PC-3 (cell line): ENCODE measurements around the gene SRCAP. TPM values are rescaled to one million over a fixed set of nuclear protein-coding genes. Genes with fewer than 3 reads are reported as not detected.

Experiments used
- ATAC-seq: fragments of 200-7000 bp; cut with Tn5 transposase; 2 replicates; pipeline ENCODE4 v1.9.1; 2020; ENCODE audit warnings: mild to moderate bottlenecking, moderate library complexity
- BruUV-seq: library from RNA; stranded (reverse); fragments of 400-500 nt; replicated peaks from 2 replicates; lab custom pipeline; 2021; lab: Mats Ljungman, UMichigan
- CTCF ChIA-PET: fragments of 300-600 bp; sonication (Branson Sonifier 250); formaldehyde crosslinking; loops from one replicate; lab custom pipeline; 2022; ENCODE audit warnings: antibody characterized with exemption; lab: Charles Lee
- POLR2A ChIA-PET: fragments of 300-600 bp; sonication (Branson Sonifier 250); formaldehyde crosslinking; loops from one replicate; lab custom pipeline; 2022; ENCODE audit warnings: antibody characterized with exemption; ENCODE audit not compliant: unreplicated experiment; lab: Charles Lee
- DNase-seq: peaks from one replicate; pipeline ENCODE4 v3.0.0-alpha.2; 2015
- H2AFZ ChIP-seq: fragments of 300-600 bp; sonication (generic); 2 replicates; pipeline ENCODE4 v1.6.0; 2016; ENCODE audit warnings: antibody characterized with exemption, low read length
- H3F3A ChIP-seq: fragments of 300-600 bp; sonication (generic); one replicate; pipeline ENCODE4 v1.6.0; 2017; ENCODE audit warnings: antibody characterized with exemption, low read length, control low read depth, mild to moderate bottlenecking; ENCODE audit not compliant: unreplicated experiment
- H3K27ac ChIP-seq: fragments of 300-600 bp; sonication (generic); 2 replicates; pipeline ENCODE4 v1.5.1; 2016; ENCODE audit warnings: mild to moderate bottlenecking, low read length
- H3K27me3 ChIP-seq: fragments of 300-600 bp; sonication (generic); 2 replicates; pipeline ENCODE4 v1.6.1; 2016; ENCODE audit warnings: low read length, mixed read lengths
- H3K36me3 ChIP-seq: fragments of 300-600 bp; sonication (generic); 2 replicates; pipeline ENCODE4 v1.6.1; 2016; ENCODE audit warnings: low read depth, mixed run types, low read length, mixed read lengths
- H3K4me1 ChIP-seq: fragments of 300-600 bp; sonication (generic); 2 replicates; pipeline ENCODE4 v1.5.1; 2016; ENCODE audit warnings: low read length; ENCODE audit not compliant: insufficient read depth
- H3K4me2 ChIP-seq: fragments of 300-600 bp; sonication (generic); 2 replicates; pipeline ENCODE4 v1.6.0; 2016; ENCODE audit warnings: low read length
- H3K4me3 ChIP-seq: fragments of 300-600 bp; sonication (generic); 2 replicates; pipeline ENCODE4 v1.5.1; 2016; ENCODE audit warnings: mild to moderate bottlenecking, low read length, mixed read lengths
- H3K79me2 ChIP-seq: fragments of 300-600 bp; sonication (generic); 2 replicates; pipeline ENCODE4 v1.6.1; 2017; ENCODE audit warnings: low read length, mixed read lengths
- H3K9ac ChIP-seq: fragments of 300-600 bp; sonication (generic); 2 replicates; pipeline ENCODE4 v1.6.0; 2016; ENCODE audit warnings: mild to moderate bottlenecking, low read length
- H3K9me2 ChIP-seq: fragments of 300-600 bp; sonication (generic); replicated peaks from 2 replicates; pipeline ENCODE4 v1.6.1; 2016; ENCODE audit warnings: mixed run types, low read length, mixed read lengths
- H3K9me3 ChIP-seq: fragments of 300-600 bp; sonication (generic); 2 replicates; pipeline ENCODE4 v1.6.1; 2016; ENCODE audit warnings: low read length, mixed read lengths
- H4K20me1 ChIP-seq: fragments of 300-600 bp; sonication (generic); 2 replicates; pipeline ENCODE4 v1.6.1; 2016; ENCODE audit warnings: low read length, mixed read lengths
- CTCF ChIP-seq: fragments of 300-600 bp; sonication (generic); conservative IDR thresholded peaks from 2 replicates; pipeline ENCODE4 v1.5.1; 2017; ENCODE audit warnings: antibody characterized with exemption, low read depth, mild to moderate bottlenecking, low read length
- EZH2 ChIP-seq: fragments of 300-600 bp; sonication (generic); IDR thresholded peaks from one replicate; pipeline ENCODE4 v1.6.1; 2017; ENCODE audit warnings: antibody characterized with exemption, mild to moderate bottlenecking, low read length; ENCODE audit not compliant: unreplicated experiment
- EZH2phosphoT487 ChIP-seq: fragments of 300-600 bp; sonication (generic); IDR thresholded peaks from 2 replicates; pipeline ENCODE4 v1.6.1; 2018; ENCODE audit warnings: mild to moderate bottlenecking, antibody characterized with exemption, low read length, borderline replicate concordance
- intact Hi-C: fragments of 100-400 bp; cut with micrococcal nuclease; formaldehyde crosslinking; loops from 2 replicates; pipeline ENCODE4 v1.9.0; 2023
- total RNA-seq: library from RNA; depleted of rRNA; stranded (reverse); fragments of >200 nt; gene quantifications from 2 replicates; pipeline ENCODE4 v1.2.3, GENCODE V29; 2014

Gene SRCAP
- total RNA-seq, 1 experiment from 2014 or later, result 19.0 TPM

- H3K9ac ChIP-seq, result no peak overlapping the region
- ChIA-PET POLR2A (interaction anchor here (0.7 kb wide), 1 partner anchor 23 kb away, joined by 3 read pairs; no protein-coding TSS in a partner anchor), CTCF (no interaction called here)
- H4K20me1 ChIP-seq, result no peaks in the 10 kb centered on the region
- no peak overlapping the region for H3K27ac ChIP-seq
- TF ChIP-seq EZH2phosphoT487, result no peak
- no peak for TF ChIP-seq EZH2
- H3K4me2 ChIP-seq, result no peak overlapping the region
- H3K9me3 ChIP-seq, result no peaks in the 10 kb centered on the region
- intact Hi-C loops, result no loop called here
- H3K27me3 ChIP-seq, result no peaks in the 10 kb centered on the region
- no peak overlapping the region for H3K4me3 ChIP-seq
- H3K36me3 ChIP-seq, result no peaks in the 10 kb centered on the region
- no peak overlapping the region for H2AFZ ChIP-seq
- no peaks in the 10 kb centered on the region for H3F3A ChIP-seq
- ATAC-seq (no peak), DNase-seq (no peak)
- H3K9me2 ChIP-seq, result no peaks in the 10 kb centered on the region
- no TSS peak for BruUV-seq
- peaks cover 4% of the 10 kb centered on the region; the same call in 1 of the 2 replicates for H3K4me1 ChIP-seq
- peaks cover 21% of the 10 kb centered on the region for H3K79me2 ChIP-seq
Measured at GRCh38 chr16:30783280-30784109, 84.5 kb downstream of the SRCAP start.

- H4K20me1 ChIP-seq, result no peaks in the 10 kb centered on the region
- no peak overlapping the region for H3K4me3 ChIP-seq
- CTCF ChIA-PET, result no interaction called here
- DNase-seq, result no peak
- H3K36me3 ChIP-seq, result no peaks in the 10 kb centered on the region
- H3F3A ChIP-seq, result no peaks in the 10 kb centered on the region
- H3K9me3 ChIP-seq, result no peaks in the 10 kb centered on the region
- H3K4me2 ChIP-seq, result no peak overlapping the region
- H3K4me1 ChIP-seq, result peaks cover 4% of the 10 kb centered on the region; the same call in 1 of the 2 replicates
- POLR2A ChIA-PET, result no interaction called here
- peaks cover 21% of the 10 kb centered on the region for H3K79me2 ChIP-seq
- no peak overlapping the region for H2AFZ ChIP-seq
- no TSS peak for BruUV-seq
- H3K27ac ChIP-seq, result no peak overlapping the region
- no peak overlapping the region for H3K9ac ChIP-seq
- intact Hi-C loops, result no loop called here
- H3K9me2 ChIP-seq, result no peaks in the 10 kb centered on the region
- no peak for ATAC-seq
- TF ChIP-seq EZH2, result no peak
- no peak for TF ChIP-seq EZH2phosphoT487
- no peak for TF ChIP-seq CTCF
- H3K27me3 ChIP-seq, result no peaks in the 10 kb centered on the region
Measured at GRCh38 chr16:30784215-30784614, 85.2 kb downstream of the SRCAP start.

GRCh38 chr16:30785126-30786106 is 86.4 kb downstream of the SRCAP start:
- no peak for TF ChIP-seq EZH2
- no peak for TF ChIP-seq CTCF
- TF ChIP-seq EZH2phosphoT487, result no peak
- TSS peak; percentile 22 for BruUV-seq
- peaks cover 4% of the 10 kb centered on the region; the same call in 1 of the 2 replicates for H3K4me1 ChIP-seq
- H3F3A ChIP-seq, result no peaks in the 10 kb centered on the region
- ATAC-seq (no peak), DNase-seq (no peak)
- H3K79me2 ChIP-seq, result peaks cover 21% of the 10 kb centered on the region
- H3K36me3 ChIP-seq, result no peaks in the 10 kb centered on the region
- no peak overlapping the region for H2AFZ ChIP-seq
- peak overlapping the region; percentile 88; the same call in 1 of the 2 replicates for H3K4me3 ChIP-seq
- no peaks in the 10 kb centered on the region for H3K27me3 ChIP-seq
- intact Hi-C loops, result no loop called here
- peak overlapping the region; percentile 88 for H3K4me2 ChIP-seq
- ChIA-PET CTCF (no interaction called here), POLR2A (no interaction called here)
- H3K27ac ChIP-seq, result no peak overlapping the region
- H3K9me2 ChIP-seq, result no peaks in the 10 kb centered on the region
- peak overlapping the region; percentile 76; the same call in 1 of the 2 replicates for H3K9ac ChIP-seq
- H4K20me1 ChIP-seq, result no peaks in the 10 kb centered on the region
- H3K9me3 ChIP-seq, result no peaks in the 10 kb centered on the region
